CD4-positive, alpha-beta T cell treated with Interleukin-15 for 1 hour (primary cell): ENCODE data around the gene MS4A4A.

Experiments
- DNase-seq: peaks from one replicate; pipeline ENCODE4 v3.0.0-alpha.2; 2020

MS4A4A gene

GRCh38 chr11:60357771-60358170, 77.3 kb downstream of the MS4A4A start:
- no peak for DNase-seq
